ENCODE results near the gene LAMC3. TPM values are rescaled to one million over a fixed set of nuclear protein-coding genes. Genes with fewer than 3 reads are reported as not detected.

Gene LAMC3
- total RNA-seq, 2 donors from 2014 or later: 3.9 to 16.8 TPM

- Histone ChIP-seq H3K27me3 (no peaks in the 10 kb centered on the region), H3K9me3 (no peaks in the 10 kb centered on the region), H3K27ac (no peak overlapping the region), H3K4me1 (no peaks in the 10 kb centered on the region), H3K36me3 (replicated peaks in 1 of 2; ENCODE audit: insufficient read depth in 1 of 2, low read depth in 2 of 2) (no peaks in the 10 kb centered on the region), H3K4me3 (no peak overlapping the region)
- intact Hi-C loops (cut with DNase I): no loop called here
- ATAC-seq (no peak), DNase-seq (no peak)
- TF ChIP-seq CTCF (IDR thresholded peaks at IDR 0.05) (no peak), POLR2A (IDR thresholded peaks at IDR 0.05) (no peak)
- 46 to 74% methylated on average over 6 to 19 of the region's 19 CpGs for whole genome bisulfite sequencing, 2 donors
These were observed 29.5 kb downstream of the LAMC3 start for GRCh38 chr9:131038256-131039128.

- Histone ChIP-seq H3K9me3 (no peaks in the 10 kb centered on the region), H3K36me3 (replicated peaks in 1 of 2; ENCODE audit: insufficient read depth in 1 of 2, low read depth in 2 of 2) (no peaks in the 10 kb centered on the region), H3K27me3 (no peaks in the 10 kb centered on the region), H3K4me1 (no peaks in the 10 kb centered on the region), H3K4me3 (no peak overlapping the region), H3K27ac (no peak overlapping the region)
- WGBS, 2 donors: 58 to 63% methylated on average over 12 to 18 of the region's 18 CpGs
- intact Hi-C loops (cut with DNase I): no loop called here
- DNase-seq (no peak), ATAC-seq (no peak)
- no peak for TF ChIP-seq POLR2A (IDR thresholded peaks at IDR 0.05)
- no peak for TF ChIP-seq CTCF (IDR thresholded peaks at IDR 0.05)
These were observed 30.4 kb downstream of the LAMC3 start for GRCh38 chr9:131039129-131039954.

- no peak overlapping the region for H3K27ac ChIP-seq
- intact Hi-C loops (cut with DNase I): loop anchor here (10.0 kb wide), 1 partner anchor 338 kb away; no protein-coding TSS in a partner anchor
- no peaks in the 10 kb centered on the region for H3K9me3 ChIP-seq
- no peak overlapping the region for H3K4me3 ChIP-seq
- no peaks in the 10 kb centered on the region for H3K27me3 ChIP-seq
- DNase-seq: no peak
- peaks cover 4% of the 10 kb centered on the region for H3K4me1 ChIP-seq
- no peaks in the 10 kb centered on the region for H3K36me3 ChIP-seq (replicated peaks in 1 of 2; ENCODE audit: insufficient read depth in 1 of 2, low read depth in 2 of 2)
- ATAC-seq: no peak
- TF ChIP-seq CTCF (IDR thresholded peaks at IDR 0.05): no peak
These were observed 33.7 kb downstream of the LAMC3 start for GRCh38 chr9:131042666-131043065.

GRCh38 chr9:131043087-131043486 is 34.1 kb downstream of the LAMC3 start:
- DNase-seq (no peak), ATAC-seq (no peak)
- intact Hi-C loops (cut with DNase I): loop anchor here (10.0 kb wide), 1 partner anchor 338 kb away; no protein-coding TSS in a partner anchor
- no peaks in the 10 kb centered on the region for H3K9me3 ChIP-seq
- TF ChIP-seq POLR2A (IDR thresholded peaks at IDR 0.05) (no peak), CTCF (IDR thresholded peaks at IDR 0.05) (no peak)
- 51 to 58% methylated on average over 2 of the region's 2 CpGs for WGBS, 2 donors
- no peak overlapping the region for H3K4me3 ChIP-seq
- H3K27me3 ChIP-seq: no peaks in the 10 kb centered on the region
- H3K4me1 ChIP-seq: peaks cover 4% of the 10 kb centered on the region
- H3K36me3 ChIP-seq (replicated peaks in 1 of 2; ENCODE audit: insufficient read depth in 1 of 2, low read depth in 2 of 2): no peaks in the 10 kb centered on the region
- H3K27ac ChIP-seq: no peak overlapping the region
